KMS-11 (cell line): Measurements from ENCODE around the gene POLD3.
"Not testable (repeated sequence)": the region's sequence is repeated elsewhere in the genome, so short reads cannot be mapped to it uniquely, and the experiment has no call there.

Source experiments
- H2AFZ ChIP-seq: fragments of 200-600 bp; sonication (generic); 2 replicates; pipeline ENCODE4 v1.6.1; 2016; ENCODE audit warnings: antibody characterized with exemption, mixed run types, low read depth
- H3K27ac ChIP-seq: fragments of 200-600 bp; sonication (generic); 2 replicates; pipeline ENCODE4 v1.6.1; 2016; ENCODE audit warnings: mild to moderate bottlenecking, mixed run types
- H3K27me3 ChIP-seq: fragments of 200-600 bp; sonication (generic); 2 replicates; pipeline ENCODE4 v1.6.1; 2017; ENCODE audit warnings: mild to moderate bottlenecking, low read depth, mixed run types, moderate library complexity; ENCODE audit not compliant: insufficient read depth
- H3K36me3 ChIP-seq: fragments of 200-600 bp; sonication (generic); 2 replicates; pipeline ENCODE4 v1.6.1; 2017; ENCODE audit warnings: mild to moderate bottlenecking, mixed run types; ENCODE audit not compliant: insufficient read depth
- H3K4me1 ChIP-seq: fragments of 200-600 bp; sonication (generic); 2 replicates; pipeline ENCODE4 v1.6.1; 2016; ENCODE audit warnings: mild to moderate bottlenecking, low read depth, mixed run types; ENCODE audit not compliant: poor library complexity, severe bottlenecking
- H3K4me2 ChIP-seq: fragments of 200-600 bp; sonication (generic); 2 replicates; pipeline ENCODE4 v1.7.0; 2016; ENCODE audit warnings: mild to moderate bottlenecking, mixed run types
- H3K4me3 ChIP-seq: fragments of 200-600 bp; sonication (generic); IDR thresholded peaks from 2 replicates; pipeline ENCODE4 v1.6.1; 2017; ENCODE audit warnings: low read depth, low read length, mixed read lengths; ENCODE audit not compliant: insufficient read depth
- H3K79me2 ChIP-seq: fragments of 200-600 bp; sonication (generic); 2 replicates; pipeline ENCODE4 v1.6.1; 2016; ENCODE audit warnings: low read depth, mixed run types; ENCODE audit not compliant: insufficient read depth
- H3K9ac ChIP-seq: fragments of 200-600 bp; sonication (generic); 2 replicates; pipeline ENCODE4 v1.6.1; 2016; ENCODE audit warnings: mild to moderate bottlenecking, mixed run types
- H4K20me1 ChIP-seq: fragments of 200-600 bp; sonication (generic); 2 replicates; pipeline ENCODE4 v1.6.1; 2016; ENCODE audit warnings: mild to moderate bottlenecking, mixed run types; ENCODE audit not compliant: insufficient read depth
- CTCF ChIP-seq: fragments of 200-600 bp; sonication (generic); conservative IDR thresholded peaks from 2 replicates; pipeline ENCODE4 v1.6.1; 2017; ENCODE audit warnings: low read depth, mild to moderate bottlenecking, antibody characterized with exemption, low read length, moderate library complexity, mixed read lengths

POLD3 gene

GRCh38 chr11:74647831-74648230 lies 55.4 kb downstream of the POLD3 start:
- no peak overlapping the region for H3K4me2 ChIP-seq
- no peak overlapping the region for H3K9ac ChIP-seq
- no peaks in the 10 kb centered on the region for H3K27me3 ChIP-seq
- H3K4me1 ChIP-seq: no peaks in the 10 kb centered on the region
- no peaks in the 10 kb centered on the region for H3K79me2 ChIP-seq
- H3K27ac ChIP-seq: no peak overlapping the region
- no peak overlapping the region for H3K4me3 ChIP-seq
- no peaks in the 10 kb centered on the region for H3K36me3 ChIP-seq
- H2AFZ ChIP-seq: no peak overlapping the region
- H4K20me1 ChIP-seq: no peaks in the 10 kb centered on the region
- TF ChIP-seq CTCF: no peak

- Histone ChIP-seq H3K27me3 (no peaks in the 10 kb centered on the region), H3K79me2 (no peaks in the 10 kb centered on the region), H3K4me3 (no peak overlapping the region), H2AFZ (no peak overlapping the region), H3K36me3 (no peaks in the 10 kb centered on the region), H3K9ac (no peak overlapping the region), H4K20me1 (no peaks in the 10 kb centered on the region), H3K4me2 (no peak overlapping the region), H3K27ac (no peak overlapping the region), H3K4me1 (no peaks in the 10 kb centered on the region)
- no peak for TF ChIP-seq CTCF
Measured at GRCh38 chr11:74648894-74649293, 56.5 kb downstream of the POLD3 start.

- Histone ChIP-seq H3K4me1 (no peaks in the 10 kb centered on the region), H3K4me3 (no peak overlapping the region), H3K9ac (no peak overlapping the region), H3K27ac (no peak overlapping the region), H2AFZ (no peak overlapping the region), H4K20me1 (no peaks in the 10 kb centered on the region), H3K79me2 (no peaks in the 10 kb centered on the region), H3K4me2 (no peak overlapping the region), H3K36me3 (no peaks in the 10 kb centered on the region), H3K27me3 (no peaks in the 10 kb centered on the region)
- TF ChIP-seq CTCF: no peak
Measured at GRCh38 chr11:74650498-74650897, 58.1 kb downstream of the POLD3 start.

- TF ChIP-seq CTCF: no peak
- no peaks in the 10 kb centered on the region for H3K4me1 ChIP-seq
- no peak overlapping the region for H3K27ac ChIP-seq
- H3K4me2 ChIP-seq: no peak overlapping the region
- H3K36me3 ChIP-seq: no peaks in the 10 kb centered on the region
- no peaks in the 10 kb centered on the region for H3K79me2 ChIP-seq
- no peak overlapping the region for H2AFZ ChIP-seq
- no peaks in the 10 kb centered on the region for H3K27me3 ChIP-seq
- H3K4me3 ChIP-seq: no peak overlapping the region
- H4K20me1 ChIP-seq: no peaks in the 10 kb centered on the region
- no peak overlapping the region for H3K9ac ChIP-seq
Measured at GRCh38 chr11:74654976-74655375, 62.6 kb downstream of the POLD3 start.

GRCh38 chr11:74659124-74659523 lies 66.7 kb downstream of the POLD3 start:
- H3K27me3 ChIP-seq, H3K4me3 ChIP-seq: not testable (repeated sequence)

More at GRCh38 chr11:74659124-74659523, 66.7 kb downstream of the POLD3 start:
- not testable (repeated sequence) for H2AFZ ChIP-seq, H3K27ac ChIP-seq, H3K79me2 ChIP-seq, H4K20me1 ChIP-seq, H3K4me2 ChIP-seq, H3K36me3 ChIP-seq, H3K4me1 ChIP-seq, H3K9ac ChIP-seq
